Measurements from ENCODE around the gene DNAH2.
A peak's percentile ranks its signal among the peaks of the same experiment; 100 is the strongest.

DNAH2 gene

DNA sequence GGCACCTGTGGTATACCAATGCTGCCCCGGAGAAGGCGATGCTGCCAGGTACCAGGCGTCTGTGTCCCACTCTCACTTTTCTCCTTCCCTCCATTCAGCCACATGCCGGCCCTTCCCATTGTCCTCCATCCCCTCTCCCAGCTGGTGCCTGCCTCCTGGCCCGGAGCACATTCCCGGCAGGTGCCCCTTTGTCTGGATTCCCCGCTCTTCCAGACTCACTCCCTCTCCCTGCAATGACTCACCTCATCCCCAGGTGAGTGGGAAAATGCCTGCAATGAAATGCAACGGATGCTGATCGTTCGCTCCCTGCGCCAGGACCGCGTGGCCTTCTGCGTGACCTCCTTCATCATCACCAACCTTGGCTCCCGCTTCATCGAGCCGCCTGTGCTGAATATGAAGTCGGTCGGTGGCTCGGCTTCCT, 106.0 kb downstream of the DNAH2 start:
- DNase-seq = no peak

DNA sequence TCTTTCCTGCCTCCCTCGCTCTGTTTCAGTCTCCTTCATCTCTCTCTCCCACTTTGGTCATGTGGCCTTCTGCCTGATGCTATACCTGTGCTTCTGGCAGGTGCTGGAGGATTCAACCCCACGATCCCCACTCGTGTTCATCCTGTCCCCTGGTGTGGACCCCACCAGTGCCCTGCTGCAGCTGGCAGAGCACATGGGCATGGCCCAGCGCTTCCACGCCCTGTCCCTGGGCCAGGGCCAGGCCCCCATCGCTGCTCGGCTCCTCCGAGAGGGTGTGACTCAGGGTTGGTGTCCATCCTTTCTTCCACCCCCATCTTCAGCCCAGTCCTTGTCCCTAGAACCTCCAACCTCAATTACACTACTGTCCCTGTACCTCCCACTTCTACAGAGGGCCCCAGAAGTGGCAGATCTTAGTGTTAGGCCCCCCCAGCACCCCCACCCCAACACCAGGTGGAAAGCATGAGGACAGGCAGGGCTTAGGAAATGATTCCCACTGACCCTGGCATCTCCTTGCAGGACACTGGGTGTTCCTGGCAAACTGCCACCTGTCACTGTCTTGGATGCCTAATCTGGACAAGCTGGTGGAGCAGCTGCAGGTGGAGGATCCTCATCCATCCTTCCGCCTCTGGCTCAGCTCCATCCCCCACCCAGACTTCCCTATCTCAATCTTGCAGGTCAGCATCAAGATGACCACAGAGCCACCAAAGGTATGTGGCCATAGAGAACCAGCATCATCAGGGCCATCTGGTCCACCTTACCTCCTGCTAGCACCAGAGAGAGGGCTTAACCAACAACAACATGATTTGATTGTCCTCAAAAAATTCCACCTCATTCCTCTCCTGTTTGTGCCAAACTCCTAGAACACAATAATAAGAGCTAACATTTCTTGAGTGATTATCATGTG, 106.7 kb downstream of the DNAH2 start:
- no peak for DNase-seq

DNA sequence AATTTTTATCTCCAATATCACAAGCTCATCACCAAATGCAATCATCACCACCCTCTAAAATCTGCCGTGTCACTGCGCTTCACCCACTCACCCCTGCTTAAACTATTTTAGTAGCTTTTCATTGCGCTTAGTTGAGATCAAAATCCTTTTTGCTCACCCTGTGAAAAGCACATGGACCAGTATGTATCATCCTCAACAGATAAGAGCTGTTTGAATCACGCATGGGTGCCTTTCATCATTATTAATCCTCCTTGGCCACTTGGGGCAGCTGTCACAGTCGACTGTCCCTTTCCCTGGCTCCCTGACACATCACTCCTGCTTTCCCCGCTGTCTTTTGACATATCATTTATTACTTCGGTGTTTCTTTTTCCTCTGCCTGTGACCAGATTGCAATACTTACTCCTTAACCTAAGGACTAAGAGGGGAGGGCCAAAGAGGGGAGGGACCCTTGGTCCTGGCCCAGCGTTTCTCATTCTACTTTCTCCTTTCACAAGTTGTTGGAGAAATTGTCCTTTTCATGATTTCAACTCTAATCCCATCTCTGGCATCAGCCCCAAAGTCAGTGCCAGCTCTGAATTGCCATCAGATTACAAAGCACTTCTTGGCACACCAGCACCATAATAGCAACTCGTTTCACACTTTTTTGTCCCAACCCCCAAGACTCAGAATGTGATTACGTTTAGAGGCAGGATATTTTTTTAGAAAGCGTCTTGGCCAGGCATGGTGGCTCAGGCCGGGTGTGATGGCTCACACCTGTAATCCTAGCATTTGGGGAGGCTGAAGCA, 107.9 kb downstream of the DNAH2 start:
- peak; percentile 49 for DNase-seq

DNA sequence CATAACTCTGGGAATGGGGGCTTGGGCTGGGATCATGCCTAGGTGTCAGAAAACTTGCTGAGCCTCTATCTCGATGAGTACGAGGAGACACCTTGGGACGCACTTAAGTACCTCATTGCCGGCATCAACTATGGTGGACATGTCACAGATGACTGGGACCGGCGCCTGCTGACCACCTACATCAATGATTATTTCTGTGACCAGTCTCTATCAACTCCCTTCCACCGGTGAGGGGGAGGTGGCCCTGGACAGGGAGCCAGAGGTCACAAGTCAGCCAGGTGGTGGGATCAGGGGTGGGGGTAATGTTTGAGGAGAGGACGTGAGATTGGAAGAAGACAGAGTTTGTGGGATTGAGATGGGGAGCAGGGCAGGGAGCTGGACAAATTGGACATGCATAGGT, 113.1 kb downstream of the DNAH2 start:
- DNase-seq = no peak

DNA sequence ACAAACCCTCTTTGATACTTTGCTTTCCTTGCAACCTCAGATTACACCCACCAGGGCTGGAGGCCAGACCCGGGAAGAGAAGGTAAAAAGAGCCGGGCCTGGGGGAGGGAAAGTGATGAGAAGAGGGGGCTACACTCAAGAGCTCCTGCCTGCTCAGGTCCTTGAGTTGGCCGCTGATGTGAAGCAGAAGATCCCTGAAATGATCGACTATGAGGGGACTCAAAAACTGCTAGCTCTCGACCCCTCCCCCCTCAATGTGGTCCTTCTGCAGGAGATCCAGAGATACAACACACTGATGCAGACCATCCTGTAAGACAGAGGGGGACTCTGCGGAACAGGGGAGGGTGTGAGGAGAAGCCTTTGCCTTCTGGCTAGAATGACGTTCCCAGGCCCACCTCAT, 113.7 kb downstream of the DNAH2 start:
- DNase-seq = no peak

DNA sequence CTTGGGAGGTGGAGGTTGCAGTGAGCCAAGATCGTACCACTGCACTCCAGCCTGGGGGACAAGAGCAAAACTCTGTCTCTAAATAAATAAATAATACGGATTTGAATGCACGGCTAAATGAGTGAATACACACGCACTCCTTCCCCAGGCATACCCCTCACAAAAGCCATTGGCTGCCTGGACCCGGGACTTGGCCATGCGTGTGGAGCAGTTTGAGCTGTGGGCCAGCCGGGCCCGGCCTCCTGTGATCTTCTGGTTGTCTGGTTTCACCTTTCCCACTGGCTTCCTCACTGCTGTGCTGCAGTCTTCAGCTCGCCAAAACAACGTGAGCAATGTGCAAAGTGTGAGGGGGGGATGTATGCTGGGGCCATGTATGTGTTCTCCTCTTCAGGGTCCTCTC, 114.9 kb downstream of the DNAH2 start:
- no peak for DNase-seq

DNA sequence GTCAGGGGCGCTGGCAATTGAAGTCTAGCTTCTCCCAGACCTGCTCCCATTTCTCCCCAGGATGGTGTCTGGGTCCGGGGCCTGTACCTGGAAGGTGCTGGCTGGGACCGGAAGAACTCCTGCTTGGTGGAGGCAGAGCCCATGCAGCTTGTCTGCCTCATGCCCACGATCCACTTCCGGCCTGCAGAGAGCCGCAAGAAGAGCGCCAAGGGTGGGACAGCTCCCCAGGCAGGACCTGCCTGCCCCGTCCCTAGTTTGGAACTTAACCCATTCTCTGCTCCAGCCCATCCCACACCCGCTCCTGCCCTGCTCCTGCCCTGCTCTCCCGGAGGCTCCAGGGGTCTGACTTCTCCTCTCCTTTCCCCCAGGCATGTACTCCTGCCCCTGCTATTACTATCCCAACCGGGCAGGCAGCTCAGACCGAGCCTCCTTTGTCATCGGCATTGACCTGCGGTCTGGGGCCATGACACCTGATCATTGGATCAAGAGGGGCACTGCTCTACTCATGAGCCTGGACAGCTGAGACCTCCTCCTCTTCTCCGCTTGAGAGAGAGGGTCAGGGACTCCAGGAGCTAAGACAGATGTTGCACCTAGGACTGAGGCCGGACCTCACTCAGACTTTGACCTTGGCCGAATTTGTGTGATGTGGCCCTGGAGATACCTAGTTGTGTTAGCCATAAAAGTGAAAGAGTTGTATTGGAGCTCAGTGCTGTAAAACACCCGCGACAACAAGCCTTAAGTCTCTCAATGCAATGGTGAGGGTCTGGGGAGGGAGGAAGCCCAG, 115.7 kb downstream of the DNAH2 start:
- DNase-seq = no peak

DNA sequence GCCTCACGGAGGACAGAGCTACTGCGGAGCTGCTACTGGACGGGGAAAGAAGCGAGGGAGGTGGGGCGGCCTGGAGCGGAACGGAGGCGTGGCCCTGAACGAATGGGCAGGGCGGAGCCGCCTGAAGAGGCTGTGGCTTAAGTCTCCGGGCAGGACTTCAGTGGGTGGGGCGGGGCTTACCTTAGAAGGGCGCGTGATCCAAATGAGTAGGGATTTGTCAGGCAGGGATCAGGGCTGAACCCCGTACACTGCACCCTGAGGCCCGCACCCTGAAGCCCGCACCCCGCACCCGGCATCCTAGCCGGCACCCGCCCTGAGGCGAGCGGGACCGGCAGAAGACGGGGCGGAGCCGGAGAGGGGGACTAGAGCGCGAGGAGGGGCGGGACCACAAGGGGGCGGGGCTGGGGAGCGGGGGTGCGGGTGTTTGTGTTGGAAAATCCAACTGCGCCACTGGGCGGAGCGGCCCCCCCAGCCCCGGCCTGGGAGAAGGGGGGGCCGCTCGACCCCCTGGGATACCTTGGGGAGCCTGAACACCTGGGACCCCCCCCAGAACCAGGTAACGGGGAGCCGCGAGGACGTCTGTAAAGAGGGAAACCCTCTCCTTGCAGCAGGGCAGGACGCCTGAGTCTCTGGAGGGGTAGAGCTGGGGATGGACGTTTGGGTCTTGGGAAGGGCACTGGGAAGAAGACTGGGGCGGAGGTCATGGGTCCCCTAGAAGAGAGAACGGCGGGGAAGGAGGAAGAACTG, 116.4 kb downstream of the DNAH2 start, which contains the start of gene KDM6B:
TSS of gene KDM6B (plus strand) at position 423 of the 747 bp plus-strand sequence. CDS start 11,338 bp downstream, outside the sequence.
- DNase-seq = peak; percentile 96

DNA sequence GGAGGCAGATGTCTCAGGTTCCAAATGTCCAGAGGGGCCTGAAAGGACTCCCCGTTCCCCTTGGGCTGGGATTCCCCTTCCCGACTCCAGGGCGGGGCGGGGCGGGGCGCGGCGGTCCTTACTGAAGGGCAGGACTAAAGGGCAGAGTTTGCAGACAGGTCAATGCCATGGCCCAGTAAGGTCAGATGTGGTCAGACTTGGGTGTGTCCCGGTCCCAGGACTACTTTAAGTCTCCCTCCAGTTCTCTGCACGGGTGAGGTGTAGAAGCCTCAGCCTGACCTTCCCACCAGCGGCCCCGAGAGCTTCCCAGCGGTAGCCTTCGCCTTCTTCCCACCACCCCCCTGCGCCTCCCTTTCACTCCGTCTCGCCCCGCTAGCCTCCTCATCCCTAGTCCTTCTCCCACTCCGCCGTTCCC, 117.0 kb downstream of the DNAH2 start:
- DNase-seq = peak; percentile 91

DNA sequence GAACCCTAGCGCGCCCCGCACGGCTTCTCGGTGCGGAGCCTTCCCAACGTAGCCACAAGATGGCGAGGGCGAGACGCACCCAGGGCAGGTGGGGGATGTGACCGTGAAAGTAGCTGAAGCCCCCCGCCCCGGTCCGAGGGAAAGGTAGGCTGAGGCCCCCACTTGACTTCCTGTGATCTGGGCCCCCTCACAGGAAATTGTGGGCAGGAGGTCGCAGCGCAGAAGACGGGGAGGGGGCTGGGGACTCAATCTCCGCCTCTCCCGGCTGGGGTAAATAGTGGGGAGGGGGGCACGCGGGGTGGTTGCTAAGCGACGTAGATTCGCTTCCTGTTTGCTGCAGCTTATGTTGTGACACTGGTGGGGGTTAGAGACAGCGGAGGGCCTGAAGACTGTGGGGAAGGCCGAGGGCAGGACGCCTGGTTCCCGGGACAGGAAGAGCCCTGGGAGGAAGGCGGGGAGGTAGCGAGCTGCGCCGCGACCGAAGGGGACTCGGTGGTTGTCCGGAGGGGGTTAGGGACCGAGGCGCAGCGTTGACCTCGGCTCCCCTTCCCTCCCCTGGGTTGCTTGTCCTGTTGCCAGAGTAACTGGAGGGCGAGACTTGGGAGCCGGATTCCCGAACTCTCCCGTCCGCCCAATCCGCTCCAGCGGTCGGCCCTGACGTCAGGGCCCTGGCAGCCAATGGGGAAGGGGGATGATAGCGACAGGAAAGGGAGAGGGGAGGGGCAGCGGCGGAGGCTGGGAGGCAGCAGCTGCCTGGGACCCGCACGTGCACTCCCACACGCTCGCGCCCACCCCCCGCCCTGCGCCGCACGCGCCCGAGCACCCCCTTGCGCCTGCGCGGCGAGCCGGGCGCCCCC, 117.6 kb downstream of the DNAH2 start:
- DNase-seq = peak; percentile 95

DNA sequence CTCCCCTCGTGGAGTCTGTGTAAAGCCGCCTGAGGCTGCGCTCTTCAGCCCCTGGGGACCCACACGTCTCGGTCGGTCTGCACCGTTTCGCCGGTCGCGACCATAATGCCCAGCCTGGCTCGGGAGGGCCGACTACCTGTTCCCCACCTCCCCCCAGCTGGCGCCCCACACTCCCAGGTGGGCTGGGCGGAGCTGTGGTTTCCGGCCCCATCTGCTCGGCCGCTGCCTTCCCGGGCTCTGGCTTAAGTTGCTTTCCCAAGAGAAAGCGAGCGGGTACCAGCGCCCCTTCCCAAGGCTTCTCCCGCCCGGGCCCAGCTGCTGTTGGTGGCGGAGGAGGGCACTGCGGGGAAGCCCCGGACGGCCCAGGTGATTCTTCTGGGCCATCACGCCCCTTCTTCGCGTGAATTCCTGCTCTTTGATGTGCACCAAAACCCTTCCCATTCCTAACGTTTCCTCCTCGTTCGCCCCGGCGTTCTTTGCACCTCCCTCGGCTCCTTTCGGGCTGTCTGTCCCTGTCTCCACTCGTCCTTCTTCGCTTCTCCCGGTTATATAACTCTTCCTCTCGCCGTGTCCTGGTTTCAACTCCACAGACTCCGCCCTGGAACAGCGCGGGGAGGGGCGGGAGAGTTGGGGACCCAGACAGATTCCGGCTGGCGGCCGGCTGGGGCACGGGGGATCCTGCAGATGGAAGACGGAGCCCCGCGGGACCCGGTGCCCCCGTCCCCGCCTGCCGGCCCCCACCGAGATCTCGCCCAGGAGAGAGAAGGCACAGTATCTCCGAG, 118.5 kb downstream of the DNAH2 start:
- DNase-seq = no peak

DNA sequence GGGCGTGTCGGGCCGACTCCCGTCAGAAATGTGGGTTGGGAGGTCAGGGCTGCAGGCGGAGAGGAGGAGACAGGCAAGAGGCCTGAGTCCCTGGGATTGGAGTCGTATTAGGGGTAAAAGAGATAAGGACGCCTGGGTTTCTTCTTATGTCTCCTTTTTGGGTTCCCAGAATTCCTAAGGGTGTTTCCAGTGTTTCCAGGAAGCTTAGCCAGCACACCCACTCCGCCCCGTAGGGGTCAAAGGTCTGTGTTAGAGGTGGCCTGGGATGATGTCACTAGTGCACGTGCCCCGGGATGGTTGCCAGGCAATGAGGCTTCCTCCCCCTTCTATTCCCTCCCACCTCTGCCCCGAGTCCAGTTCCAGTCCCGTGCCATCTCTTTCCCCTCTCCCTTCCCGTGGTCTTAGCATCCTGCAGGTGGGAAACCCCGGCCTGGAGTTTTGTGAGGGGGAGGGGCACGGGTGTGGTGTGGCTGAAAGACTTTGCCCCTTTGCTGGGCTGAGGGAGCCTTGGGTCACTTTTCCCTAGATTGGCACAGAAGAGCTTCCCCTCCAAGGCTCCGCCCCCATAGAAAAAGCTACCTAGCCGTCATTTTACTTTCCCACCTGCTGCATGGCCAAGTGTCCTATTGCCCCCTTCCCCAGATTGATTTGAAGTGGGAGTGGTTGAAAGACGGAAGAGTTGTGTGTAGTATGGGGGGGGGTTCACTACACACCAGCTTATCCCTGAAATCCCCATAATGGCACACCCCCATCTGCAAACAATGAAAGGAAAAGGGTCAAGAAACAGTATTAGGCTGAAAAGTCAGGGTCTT, 119.3 kb downstream of the DNAH2 start:
- peak; percentile 85 for DNase-seq

DNA sequence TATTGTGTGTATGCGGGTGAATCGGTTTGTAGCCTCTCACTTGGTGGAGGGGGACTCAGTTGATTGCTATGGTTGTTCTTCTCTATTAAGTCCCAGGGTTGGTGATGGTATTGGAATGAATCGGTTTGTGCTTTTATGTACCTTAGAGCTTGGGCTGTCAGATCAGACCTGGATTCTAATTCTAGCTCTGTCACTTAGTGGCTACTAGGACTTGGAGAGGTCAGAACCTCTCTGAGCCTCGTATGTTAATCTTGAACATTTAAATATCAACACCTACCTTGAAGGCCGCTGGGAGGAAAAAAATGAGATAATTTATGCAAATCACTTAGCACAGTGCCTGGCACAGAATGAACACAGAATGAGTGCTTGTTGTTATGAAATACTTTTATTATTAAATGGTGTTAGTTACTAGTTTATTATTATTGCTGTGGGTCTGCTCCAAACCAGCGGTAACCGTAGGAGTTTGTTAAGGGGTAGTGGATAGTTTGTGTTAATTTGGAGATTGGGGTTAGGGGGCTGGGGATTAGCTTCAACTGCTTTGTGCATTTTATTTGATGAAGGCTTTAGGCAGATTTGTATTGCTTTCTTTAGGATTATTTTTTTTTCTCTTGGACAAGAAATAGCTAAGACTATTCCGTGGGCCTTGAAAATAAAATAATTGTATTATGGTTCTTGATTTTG, 120.0 kb downstream of the DNAH2 start:
- peak; percentile 77 for DNase-seq

DNA sequence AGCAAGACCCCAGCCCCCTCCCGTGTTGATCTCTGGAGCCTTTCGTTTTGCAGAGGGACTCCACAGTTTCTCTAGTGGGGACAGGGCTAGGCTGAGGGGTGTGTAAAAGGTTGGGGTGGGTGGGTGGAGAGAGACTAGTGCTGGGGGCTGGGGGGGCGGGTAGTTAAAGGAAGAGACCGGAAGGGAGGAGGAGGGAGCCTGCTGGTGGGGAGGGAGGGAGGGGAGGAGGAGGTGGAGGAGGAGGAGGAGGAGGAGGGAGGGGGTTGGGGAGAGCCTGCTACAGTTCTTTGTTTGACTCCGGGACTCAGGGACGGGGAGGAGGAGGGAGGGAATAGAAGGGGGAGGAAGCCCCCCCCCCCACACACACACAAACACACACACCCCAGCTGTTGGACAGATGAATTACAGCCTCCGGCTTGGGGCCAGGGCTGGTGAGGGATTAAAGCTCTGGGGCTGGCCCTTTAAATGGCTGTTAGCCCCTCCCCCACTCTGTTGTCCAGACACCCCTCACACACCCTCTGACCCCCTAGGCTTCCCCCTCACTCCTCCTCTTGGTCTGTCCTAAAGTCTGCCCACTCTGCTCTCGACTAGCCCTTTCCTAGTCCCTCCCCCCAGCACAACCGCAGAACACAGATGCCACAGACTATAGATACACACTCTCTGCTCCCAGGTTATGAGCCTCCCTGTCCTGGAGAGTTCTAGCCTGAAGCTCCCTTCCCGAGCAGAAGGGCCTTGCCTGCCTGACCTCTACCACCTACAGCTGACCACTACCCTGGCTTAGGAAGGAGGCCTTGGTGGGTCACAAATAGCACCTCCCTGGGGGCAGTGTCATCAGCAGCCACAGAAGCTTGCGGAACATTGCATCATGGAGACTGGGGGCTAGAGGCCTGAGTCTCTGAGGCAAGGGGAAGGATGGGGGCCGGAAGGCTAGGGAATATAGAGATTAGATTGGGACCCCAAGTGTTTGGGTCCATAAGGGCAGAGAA, 120.8 kb downstream of the DNAH2 start:
- peak; percentile 55 for DNase-seq

DNA sequence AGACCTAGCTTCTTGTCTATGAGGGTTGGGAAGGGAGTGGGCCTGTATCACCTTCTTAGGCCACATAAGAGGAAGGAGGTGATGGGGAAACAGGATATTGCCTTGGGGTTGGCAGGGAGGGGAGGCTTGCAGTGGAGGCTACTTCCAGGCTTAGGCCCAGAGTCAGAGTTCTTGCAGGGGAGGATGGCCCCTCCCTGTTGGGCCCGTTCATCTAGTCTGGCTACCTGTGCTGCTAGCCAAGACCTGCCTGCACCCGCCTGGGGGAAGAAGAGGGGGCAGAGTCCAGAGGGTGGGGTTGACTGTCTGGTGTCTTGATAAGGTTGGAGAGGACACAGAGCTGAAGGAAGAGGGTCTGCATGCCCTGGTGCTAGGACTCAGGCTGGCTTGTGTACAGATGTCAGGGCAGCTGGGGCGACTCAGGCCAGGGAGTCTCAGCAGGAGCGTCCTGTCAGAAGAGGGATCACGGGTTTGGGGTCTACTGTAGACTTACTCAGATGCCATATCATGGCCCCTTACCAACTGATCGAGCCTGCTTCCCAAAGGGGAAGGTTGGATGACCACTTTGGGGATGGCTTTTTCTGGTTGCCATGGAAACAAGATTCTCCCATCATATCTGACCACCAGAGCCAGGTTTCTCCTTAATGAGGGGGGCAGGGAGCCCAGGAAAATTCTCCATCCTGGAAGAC, 121.8 kb downstream of the DNAH2 start:
- peak; percentile 70 for DNase-seq

DNA sequence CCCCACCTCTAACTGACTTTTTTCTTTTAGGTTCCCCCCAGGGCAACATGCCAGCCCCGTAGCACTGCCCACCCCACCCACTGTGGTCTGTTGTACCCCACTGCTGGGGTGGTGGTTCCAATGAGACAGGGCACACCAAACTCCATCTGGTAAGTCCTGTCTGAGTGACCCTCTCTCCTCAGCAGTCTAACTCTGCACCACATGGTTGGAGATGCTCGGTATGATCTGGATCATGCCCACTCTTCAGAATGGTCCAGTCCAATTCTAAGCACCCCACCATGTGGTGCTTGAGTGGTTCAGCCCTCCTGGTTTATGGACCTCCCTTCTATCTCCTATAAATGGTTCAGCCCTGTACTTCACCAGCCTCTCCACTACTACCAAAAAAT, 122.3 kb downstream of the DNAH2 start:
- peak; percentile 36 for DNase-seq

DNA sequence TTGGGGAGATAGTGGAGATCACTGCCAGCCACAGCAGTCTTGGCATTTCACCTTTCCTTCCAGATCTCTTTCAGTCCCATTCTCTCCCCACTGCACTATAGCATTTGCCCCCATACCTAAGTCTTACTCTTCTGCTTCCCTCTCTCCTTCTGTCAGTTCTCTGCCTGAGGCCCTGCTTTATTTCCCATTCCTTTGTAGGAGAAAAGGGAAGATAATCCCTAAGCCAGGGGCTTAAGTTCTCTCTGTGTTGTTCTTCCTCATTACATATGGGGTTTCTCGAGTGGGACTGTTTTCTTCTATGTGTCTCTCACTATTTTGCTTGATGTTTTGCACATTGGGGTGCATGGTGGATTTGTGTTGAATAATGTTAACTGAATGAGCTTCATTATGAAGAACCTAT, 122.9 kb downstream of the DNAH2 start:
- no peak for DNase-seq
